H9 (cell line): ENCODE measurements around the gene SULF2. TPM values are rescaled to one million over a fixed set of nuclear protein-coding genes. Genes with fewer than 3 reads are reported as not detected.

Source experiments
- DNase-seq: peaks from one replicate; pipeline ENCODE4 v3.0.0-alpha.2; 2017
- H2AFZ ChIP-seq: one replicate; pipeline ENCODE4 v1.6.1; 2013; ENCODE audit warnings: mild to moderate bottlenecking, low read length, control low read depth, moderate library complexity
- H2AK5ac ChIP-seq: 2 replicates; pipeline ENCODE4 v1.6.1; 2013; ENCODE audit warnings: low read length, control low read depth, mixed read lengths; ENCODE audit not compliant: insufficient read length
- H2BK120ac ChIP-seq: one replicate; pipeline ENCODE4 v1.6.1; 2013; ENCODE audit warnings: low read depth, mild to moderate bottlenecking, low read length, control low read depth, inconsistent platforms; ENCODE audit not compliant: poor library complexity, severe bottlenecking
- H2BK12ac ChIP-seq: 2 replicates; pipeline ENCODE4 v1.6.1; 2013; ENCODE audit warnings: low read length, control low read depth, mixed read lengths, low read depth; ENCODE audit not compliant: insufficient read length
- H2BK15ac ChIP-seq: 2 replicates; pipeline ENCODE4 v1.6.1; 2013; ENCODE audit warnings: low read depth, low read length, control low read depth
- H2BK20ac ChIP-seq: one replicate; pipeline ENCODE4 v1.6.1; 2013; ENCODE audit warnings: low read depth, mild to moderate bottlenecking, low read length, control low read depth, inconsistent platforms; ENCODE audit not compliant: poor library complexity, severe bottlenecking
- H2BK5ac ChIP-seq: 2 replicates; pipeline ENCODE4 v1.6.1; 2013; ENCODE audit warnings: low read length, control low read depth, mixed read lengths; ENCODE audit not compliant: insufficient read length
- H3K14ac ChIP-seq: 2 replicates; pipeline ENCODE4 v1.6.1; 2013; ENCODE audit warnings: low read length, control low read depth; ENCODE audit not compliant: insufficient read depth
- H3K18ac ChIP-seq: 2 replicates; pipeline ENCODE4 v1.6.1; 2013; ENCODE audit warnings: low read depth, mild to moderate bottlenecking, mixed read lengths, low read length, control low read depth; ENCODE audit not compliant: insufficient read length
- H3K23ac ChIP-seq: 2 replicates; pipeline ENCODE4 v1.6.1; 2013; ENCODE audit warnings: low read length, control low read depth, mixed read lengths, low read depth; ENCODE audit not compliant: insufficient read length
- H3K23me2 ChIP-seq: 2 replicates; pipeline ENCODE4 v1.6.1; 2013; ENCODE audit warnings: low read depth, mild to moderate bottlenecking, mixed read lengths, low read length, control low read depth; ENCODE audit not compliant: insufficient read length, poor library complexity, severe bottlenecking
- H3K27ac ChIP-seq: 2 replicates; pipeline ENCODE4 v1.5.1; 2013; ENCODE audit warnings: low read length, control low read depth, mixed read lengths, low read depth; ENCODE audit not compliant: insufficient read length
- H3K27me3 ChIP-seq: 2 replicates; pipeline ENCODE4 v1.6.1; 2013; ENCODE audit warnings: low read length, control low read depth, inconsistent platforms; ENCODE audit not compliant: insufficient read depth
- H3K4ac ChIP-seq: 2 replicates; pipeline ENCODE4 v1.6.1; 2013; ENCODE audit warnings: low read depth, mild to moderate bottlenecking, control low read depth, inconsistent platforms, low read length, moderate library complexity
- H3K4me1 ChIP-seq: 2 replicates; pipeline ENCODE4 v1.6.1; 2013; ENCODE audit warnings: low read length, control low read depth, inconsistent platforms; ENCODE audit not compliant: insufficient read depth
- H3K4me2 ChIP-seq: 2 replicates; pipeline ENCODE4 v1.6.1; 2013; ENCODE audit warnings: low read length, control low read depth, mixed read lengths; ENCODE audit not compliant: insufficient read length, insufficient read depth
- H3K56ac ChIP-seq: 2 replicates; pipeline ENCODE4 v1.6.1; 2013; ENCODE audit warnings: low read depth, mild to moderate bottlenecking, mixed read lengths, low read length, control low read depth; ENCODE audit not compliant: insufficient read length
- H3K79me1 ChIP-seq: 2 replicates; pipeline ENCODE4 v1.6.1; 2013; ENCODE audit warnings: low read depth, mild to moderate bottlenecking, moderate library complexity, low read length, control low read depth, inconsistent platforms; ENCODE audit not compliant: insufficient read depth, poor library complexity, severe bottlenecking
- H3K79me2 ChIP-seq: 2 replicates; pipeline ENCODE4 v1.6.1; 2013; ENCODE audit warnings: low read length, control low read depth, inconsistent platforms; ENCODE audit not compliant: insufficient read depth
- H3K9ac ChIP-seq: 2 replicates; pipeline ENCODE4 v1.6.1; 2013; ENCODE audit warnings: low read length, control low read depth, mixed read lengths; ENCODE audit not compliant: insufficient read length; ENCODE audit errors: extremely low read depth
- H3K9me3 ChIP-seq: one replicate; pipeline ENCODE4 v1.6.1; 2013; ENCODE audit warnings: low read depth, low read length, inconsistent platforms; ENCODE audit not compliant: control insufficient read depth
- H3T11ph ChIP-seq: one replicate; pipeline ENCODE4 v1.6.1; 2013; ENCODE audit warnings: mild to moderate bottlenecking, low read length, control low read depth, inconsistent platforms
- H4K20me1 ChIP-seq: one replicate; pipeline ENCODE4 v1.6.1; 2013; ENCODE audit not compliant: control insufficient read depth, insufficient read length, insufficient read depth
- H4K5ac ChIP-seq: 2 replicates; pipeline ENCODE4 v1.6.1; 2013; ENCODE audit warnings: low read depth, mild to moderate bottlenecking, mixed read lengths, low read length, control low read depth; ENCODE audit not compliant: insufficient read length
- H4K8ac ChIP-seq: replicated peaks from 2 replicates; pipeline ENCODE4 v1.6.1; 2013; ENCODE audit warnings: low read length, control low read depth, mixed read lengths, low read depth; ENCODE audit not compliant: insufficient read length
- H4K91ac ChIP-seq: 2 replicates; pipeline ENCODE4 v1.6.1; 2013; ENCODE audit warnings: low read depth, mild to moderate bottlenecking, moderate library complexity, mixed read lengths, low read length, control low read depth; ENCODE audit not compliant: insufficient read length
- H3K27ac Mint-ChIP-seq, 3 experiments: 2 replicates in 2 of 3; 3 replicates in 1 of 3; pipeline ENCODE4 v1.8.0; 2020 to 2021; ENCODE audit warnings: mixed read lengths in 3 of 3, mild to moderate bottlenecking in 1 of 3, moderate library complexity in 1 of 3
- H3K27me3 Mint-ChIP-seq: 2 replicates; pipeline ENCODE4 v1.8.0; 2021; ENCODE audit warnings: low read depth, mild to moderate bottlenecking, moderate library complexity, mixed read lengths
- H3K36me3 Mint-ChIP-seq, 3 experiments: 2 replicates in 2 of 3; 3 replicates in 1 of 3; pipeline ENCODE4 v1.8.0; 2020 to 2021; ENCODE audit warnings: low read depth in 3 of 3, mixed read lengths in 3 of 3; ENCODE audit not compliant: insufficient read depth in 1 of 3
- H3K4me1 Mint-ChIP-seq, 2 experiments: 2 replicates each; pipeline ENCODE4 v1.8.0; 2020; ENCODE audit warnings: mixed read lengths in 2 of 2
- H3K4me3 Mint-ChIP-seq, 2 experiments: 2 replicates in 1 of 2; 3 replicates in 1 of 2; pipeline ENCODE4 v1.8.0; 2020 to 2021; ENCODE audit warnings: mild to moderate bottlenecking in 2 of 2, mixed read lengths in 2 of 2, moderate library complexity in 1 of 2
- H3K9me3 Mint-ChIP-seq, 2 experiments: 2 replicates in 1 of 2; 3 replicates in 1 of 2; pipeline ENCODE4 v1.8.0; 2020; ENCODE audit warnings: mild to moderate bottlenecking in 2 of 2, mixed read lengths in 2 of 2, moderate library complexity in 1 of 2
- CTCF ChIP-seq: fragments of 200-600 bp; sonication (generic); conservative IDR thresholded peaks from 3 replicates; pipeline ENCODE4 v1.8.0; 2021; ENCODE audit warnings: antibody characterized with exemption, mild to moderate bottlenecking
- WGBS: extraction: QIAGEN DNeasy Blood & Tissue Kit; methylation state at CpG from one replicate; pipeline ENCODE4 v1.1.7; 2013; ENCODE audit warnings: missing lambda C conversion rate, low lambda C conversion rate, mixed read lengths; ENCODE audit not compliant: insufficient read length; ENCODE audit errors: extremely low coverage; 5-methylcytosine and 5-hydroxymethylcytosine counted together
- total RNA-seq: library from RNA; stranded (reverse); gene quantifications from 2 replicates; pipeline ENCODE4 v1.2.1, GENCODE V29; 2021

Gene SULF2
- total RNA-seq, 1 experiment from 2014 or later = 31.2 TPM

- H4K5ac ChIP-seq = no peak overlapping the region
- H3K18ac ChIP-seq = no peak overlapping the region
- no peak overlapping the region for H3K4me3 Mint-ChIP-seq
- DNase-seq = no peak
- no peak overlapping the region for H3K9ac ChIP-seq
- no peak overlapping the region for H2BK12ac ChIP-seq
- H3K9me3 ChIP-seq = no peaks in the 10 kb centered on the region
- peaks cover 17 to 23% of the 10 kb centered on the region in 2 experiments for H3K4me1 Mint-ChIP-seq
- no peak overlapping the region for H3K4ac ChIP-seq
- no peaks in the 10 kb centered on the region for H3K79me2 ChIP-seq
- H3K79me1 ChIP-seq = no peaks in the 10 kb centered on the region
- H4K8ac ChIP-seq = no peak overlapping the region
- H3K4me2 ChIP-seq = no peak overlapping the region
- no peak for TF ChIP-seq CTCF
- no CpG with 5 or more reads among the region's 16 CpGs for WGBS
- peaks cover 3% of the 10 kb centered on the region; the same call in 1 of the 2 replicates for H3K27me3 Mint-ChIP-seq
- H3K23ac ChIP-seq = no peak overlapping the region
- no peak overlapping the region for H2AFZ ChIP-seq
- peaks cover 0 to 19% (median 15%) of the 10 kb centered on the region in 3 experiments; a peak in 3 of 7 replicates for H3K36me3 Mint-ChIP-seq
- H2BK120ac ChIP-seq = no peak overlapping the region
- no peak overlapping the region for H2BK15ac ChIP-seq
- no peak overlapping the region for H3K14ac ChIP-seq
- H2AK5ac ChIP-seq = no peak overlapping the region
- no peak overlapping the region for H2BK20ac ChIP-seq
- no peaks in the 10 kb centered on the region for H4K20me1 ChIP-seq
- no peak overlapping the region for H3K27ac ChIP-seq
- peak overlapping the region in 1 of 3 experiments; percentile 75; a peak in 3 of 7 replicates for H3K27ac Mint-ChIP-seq
- no peaks in the 10 kb centered on the region for H3K27me3 ChIP-seq
- no peak overlapping the region for H3T11ph ChIP-seq
- H3K9me3 Mint-ChIP-seq = no peaks in the 10 kb centered on the region
- no peaks in the 10 kb centered on the region for H3K23me2 ChIP-seq
- H4K91ac ChIP-seq = no peak overlapping the region
- no peaks in the 10 kb centered on the region for H3K4me1 ChIP-seq
- H3K56ac ChIP-seq = no peak overlapping the region
- no peak overlapping the region for H2BK5ac ChIP-seq
These were observed 122.6 kb downstream of the SULF2 start for GRCh38 chr20:47662483-47663353.
